Daoy (cell line): ENCODE data around the gene PTPRB. TPM values are rescaled to one million over a fixed set of nuclear protein-coding genes. Genes with fewer than 3 reads are reported as not detected.
"Not testable (repeated sequence)": the region's sequence is repeated elsewhere in the genome, so short reads cannot be mapped to it uniquely, and the experiment has no call there.

Experiments used
- DNase-seq: peaks from one replicate; pipeline ENCODE4 v3.0.0-alpha.2; 2015; ENCODE audit warnings: low read depth
- total RNA-seq: library from RNA; depleted of rRNA; stranded (reverse); fragments of >200 nt; shearing (Covaris generic); gene quantifications from 2 replicates; pipeline ENCODE4 v1.2.3, GENCODE V29; 2014

PTPRB gene
- total RNA-seq, 1 experiment from 2014 or later = 1.6 TPM

GRCh38 chr12:70540996-70541395 lies 96.2 kb downstream of the PTPRB start:
- no peak for DNase-seq

GRCh38 chr12:70536650-70537049 lies 100.6 kb downstream of the PTPRB start:
- no peak for DNase-seq

GRCh38 chr12:70535896-70536374 lies 101.3 kb downstream of the PTPRB start:
- DNase-seq = no peak

- no peak for DNase-seq
Measured at GRCh38 chr12:70534466-70534865, 102.8 kb downstream of the PTPRB start.

DNA sequence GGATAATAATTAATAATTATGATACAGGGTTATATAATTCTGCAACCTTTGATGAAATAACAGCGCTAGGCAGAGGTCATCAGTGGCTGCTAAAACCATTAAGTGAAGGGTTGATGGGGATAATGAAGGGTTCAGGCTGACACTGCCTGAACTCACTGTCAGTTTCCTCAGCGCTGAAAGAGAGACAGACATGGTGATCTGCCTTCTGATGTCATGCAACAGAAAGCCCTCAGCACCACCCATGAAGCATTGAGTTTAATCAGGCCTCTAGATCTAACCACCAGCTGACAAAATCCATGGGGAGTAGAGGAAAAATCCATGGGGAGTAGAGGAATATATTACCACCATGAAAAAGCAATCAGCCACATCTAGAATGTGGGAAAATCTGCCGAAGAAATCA lies 107.6 kb downstream of the PTPRB start:
- no peak for DNase-seq

DNA sequence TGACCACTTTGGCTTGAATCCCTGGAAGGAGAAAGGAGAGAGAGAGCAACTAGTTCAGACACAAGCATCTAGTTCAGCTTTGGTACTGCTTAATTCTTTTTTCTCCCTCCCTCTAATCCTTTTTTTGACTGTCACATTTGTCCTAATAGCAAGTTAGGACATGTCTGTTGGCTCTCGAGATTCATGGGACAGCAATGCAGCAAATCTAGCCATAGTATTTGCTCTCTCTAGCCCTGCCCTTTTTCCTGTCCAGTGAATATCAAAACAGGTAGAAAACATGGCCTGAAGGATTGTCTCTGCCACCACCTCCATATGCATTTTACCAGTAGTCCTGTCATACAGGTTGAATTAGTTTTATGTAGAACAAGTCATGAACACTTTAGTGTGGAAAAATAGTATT lies 116.4 kb downstream of the PTPRB start:
- DNase-seq = no peak

DNA sequence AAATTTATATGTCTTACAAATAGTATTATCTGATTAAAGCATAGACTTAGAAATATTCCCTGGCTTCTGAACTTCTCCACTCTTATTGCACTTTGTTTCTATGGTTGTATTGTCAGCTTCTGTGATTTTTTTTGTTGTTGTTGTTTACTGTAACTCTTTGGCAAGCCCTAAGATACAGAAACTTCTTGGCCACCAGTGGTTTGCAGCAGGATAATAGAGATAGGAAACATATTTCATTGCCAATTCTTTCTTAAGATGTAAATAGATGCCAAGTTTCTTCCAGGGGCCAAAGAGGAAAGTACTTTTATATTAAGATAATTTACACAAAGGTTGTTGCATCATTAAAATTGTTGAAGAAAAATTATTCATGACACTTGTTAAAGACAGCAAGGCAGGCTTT lies 123.8 kb downstream of the PTPRB start:
- no peak for DNase-seq

GRCh38 chr12:70508178-70508577 lies 129.1 kb downstream of the PTPRB start:
- no peak for DNase-seq

DNA sequence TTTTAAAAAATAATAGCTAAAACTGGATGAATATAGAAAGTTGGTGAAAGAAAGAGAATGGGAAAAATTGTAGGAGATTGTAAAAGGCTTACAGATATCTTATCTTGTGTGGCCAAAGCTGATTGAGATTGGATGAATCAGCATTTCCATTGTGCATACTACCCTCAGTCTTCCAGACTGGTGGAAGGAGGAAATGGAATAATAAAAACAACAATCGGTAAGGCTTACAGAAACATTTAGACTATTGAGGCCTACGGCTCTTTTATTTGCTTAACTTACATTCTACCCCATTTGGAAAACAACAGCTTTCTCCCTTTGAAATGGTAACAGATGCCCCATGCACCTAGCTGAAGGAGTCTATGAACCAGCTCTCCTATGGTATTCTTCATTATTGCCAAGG lies 129.8 kb downstream of the PTPRB start:
- DNase-seq = peak; percentile 54

DNA sequence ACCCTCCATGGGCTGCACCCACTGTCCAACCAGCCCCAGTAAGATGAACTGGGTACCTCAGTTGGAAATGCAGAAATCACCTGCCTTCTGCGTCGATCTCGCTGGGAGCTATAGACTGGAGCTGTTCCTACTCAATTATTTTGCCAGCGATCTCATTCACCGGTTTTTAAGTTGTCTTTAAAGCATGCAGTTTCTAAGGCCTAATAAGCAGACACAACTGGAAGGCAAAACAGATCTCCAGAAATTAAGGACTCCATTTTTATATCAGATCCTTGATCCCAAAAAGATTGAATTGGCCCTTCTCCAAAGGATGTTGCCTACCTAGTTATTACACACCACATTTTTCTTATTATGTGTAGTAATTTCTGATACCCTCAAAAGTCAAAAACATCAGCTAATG lies 139.7 kb downstream of the PTPRB start:
- DNase-seq = no peak

GRCh38 chr12:70492904-70493303 lies 144.3 kb downstream of the PTPRB start:
- DNase-seq = not testable (repeated sequence)

DNA sequence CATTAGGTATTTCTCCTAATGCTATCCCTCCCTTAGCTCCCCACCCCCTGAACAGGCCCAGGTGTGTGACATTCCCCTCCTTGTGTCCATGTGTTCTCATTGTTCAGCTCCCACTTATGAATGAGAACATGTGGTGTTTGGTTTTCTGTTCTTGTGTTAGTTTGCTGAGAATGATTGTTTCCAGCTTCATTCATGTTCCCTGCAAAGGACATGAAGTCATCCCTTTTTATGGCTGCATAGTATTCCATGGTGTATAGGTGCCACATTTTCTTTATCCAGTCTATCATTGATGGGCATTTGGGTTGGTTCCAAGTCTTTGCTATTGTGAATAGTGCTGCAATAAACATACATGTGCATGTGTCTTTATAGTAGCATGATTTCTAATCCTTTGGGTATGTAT lies 146.3 kb downstream of the PTPRB start:
- DNase-seq = not testable (repeated sequence)

DNA sequence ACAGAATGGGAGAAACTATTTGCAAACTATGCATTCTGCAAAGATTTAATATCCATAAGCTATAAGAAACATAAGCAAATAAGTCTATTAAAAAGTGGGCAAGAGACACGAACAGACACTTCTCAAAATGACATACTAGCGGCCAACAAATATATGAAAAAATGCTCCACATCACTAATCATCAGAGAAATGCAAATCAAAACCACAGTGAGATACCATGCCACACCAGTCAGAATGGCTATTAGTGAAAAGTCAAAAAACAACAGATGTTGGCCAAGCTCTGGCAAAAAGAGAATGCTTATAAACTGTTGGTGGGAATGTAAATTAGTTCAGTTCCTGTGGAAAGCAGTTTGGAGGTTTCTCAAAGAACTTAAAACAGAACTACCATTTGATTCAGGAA lies 149.8 kb downstream of the PTPRB start:
- no peak for DNase-seq

DNA sequence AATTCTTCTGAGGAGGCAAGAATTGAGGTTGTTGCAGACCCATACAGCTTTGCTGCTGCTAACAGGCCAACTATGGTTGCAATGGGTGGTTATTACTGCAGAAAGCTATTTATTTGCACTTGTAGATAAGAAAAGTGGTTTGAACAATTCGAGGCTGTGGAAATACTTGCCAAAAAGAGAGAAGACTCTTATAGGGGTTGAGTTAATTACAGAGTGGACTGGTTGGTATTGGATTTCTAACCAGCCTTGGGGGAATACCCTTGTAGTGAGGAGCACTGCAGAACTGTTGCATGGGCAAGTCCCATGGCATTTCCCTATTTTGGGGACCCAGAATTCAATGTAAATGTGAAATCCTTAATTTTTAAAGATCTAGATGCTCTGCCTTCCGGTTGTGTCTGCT lies 150.6 kb downstream of the PTPRB start:
- DNase-seq = no peak

DNA sequence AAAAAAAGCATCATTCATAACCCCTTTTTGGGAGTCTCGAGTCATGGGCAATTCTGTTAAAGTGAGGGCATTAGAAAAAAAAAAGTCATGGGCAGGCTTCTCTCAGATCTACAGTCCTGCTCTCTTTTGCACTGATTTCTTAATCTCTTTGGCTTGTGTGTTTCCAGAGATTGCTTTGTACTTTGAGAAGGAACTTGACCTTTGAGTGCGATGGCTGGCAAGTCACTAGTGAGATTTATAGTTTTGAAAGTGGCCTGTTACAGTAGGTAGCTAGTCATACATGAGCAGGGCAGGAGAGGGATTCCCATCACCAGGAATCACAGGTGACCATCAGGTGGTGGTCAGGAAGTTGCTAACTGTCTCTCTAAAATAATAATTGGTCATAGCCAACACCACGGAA lies 151.5 kb downstream of the PTPRB start:
- DNase-seq = no peak

- DNase-seq = no peak
Measured at GRCh38 chr12:70484464-70484863, 152.8 kb downstream of the PTPRB start.

DNA sequence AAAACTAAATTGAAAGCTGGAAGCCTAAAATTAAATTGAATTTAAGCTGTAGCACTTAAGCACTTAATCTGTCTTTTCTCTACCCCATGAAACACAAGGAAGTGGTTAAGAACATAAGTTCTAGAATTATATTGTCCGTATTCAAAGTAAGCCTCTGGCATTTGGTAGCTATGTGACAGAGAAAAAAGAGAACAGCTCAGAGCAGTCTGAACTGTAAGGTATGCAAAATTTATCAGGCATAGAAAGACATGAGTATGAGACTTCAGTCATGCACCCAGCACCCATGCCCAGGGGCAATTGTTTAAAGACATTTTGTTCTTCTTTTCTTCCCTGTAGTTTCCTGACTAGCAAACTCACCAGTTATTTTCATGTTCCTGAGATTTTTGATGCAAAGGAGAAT lies 154.5 kb downstream of the PTPRB start:
- DNase-seq = no peak

DNA sequence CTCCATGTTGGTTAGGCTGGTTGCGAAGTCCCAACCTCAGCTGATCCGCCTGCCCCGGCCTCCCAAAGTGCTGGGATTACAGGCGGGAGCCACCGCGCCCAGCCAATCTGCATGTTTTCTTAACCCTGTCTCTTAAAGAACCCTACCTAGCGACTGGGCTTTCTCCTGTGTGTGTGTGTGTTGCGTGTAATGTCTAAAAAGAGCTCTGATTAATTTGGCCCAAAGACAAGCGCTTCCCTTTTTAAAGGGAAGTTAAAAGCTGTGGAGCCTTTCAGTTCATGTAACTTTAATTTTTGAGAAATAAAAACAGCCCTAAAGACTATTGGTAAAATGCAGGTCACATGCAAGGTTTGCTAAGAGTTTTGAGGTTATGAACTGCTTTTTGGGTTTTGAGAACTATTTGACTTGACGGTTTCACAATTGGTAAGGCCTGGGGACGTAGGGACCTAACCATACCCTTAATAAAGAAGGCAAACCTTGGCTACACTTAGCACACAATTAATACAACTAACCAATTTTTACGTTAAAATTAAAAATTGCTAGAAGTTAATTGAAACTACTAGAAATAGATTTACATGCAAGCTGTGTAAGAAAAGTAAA lies 167.9 kb downstream of the PTPRB start:
- peak; percentile 15 for DNase-seq

DNA sequence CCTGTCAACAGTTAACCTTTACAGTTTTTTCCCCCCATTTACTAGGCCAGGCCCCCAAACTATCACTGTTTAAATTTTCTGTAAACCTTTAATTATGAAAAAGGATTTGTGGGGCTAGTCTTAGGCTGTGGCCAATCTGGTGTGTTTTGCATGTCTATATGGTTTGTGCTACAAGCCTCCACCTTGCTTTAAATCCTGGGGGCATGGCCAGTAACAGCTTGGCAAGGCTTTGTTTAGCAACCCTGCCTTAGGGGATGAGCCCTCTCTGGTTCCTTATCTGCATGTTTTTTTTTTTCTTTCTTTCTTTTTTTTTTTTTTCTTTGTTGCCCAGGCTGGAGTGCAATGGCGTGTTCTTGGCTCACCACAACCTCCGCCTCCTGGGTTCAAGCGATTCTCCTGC lies 168.5 kb downstream of the PTPRB start:
- DNase-seq = peak; percentile 24

DNA sequence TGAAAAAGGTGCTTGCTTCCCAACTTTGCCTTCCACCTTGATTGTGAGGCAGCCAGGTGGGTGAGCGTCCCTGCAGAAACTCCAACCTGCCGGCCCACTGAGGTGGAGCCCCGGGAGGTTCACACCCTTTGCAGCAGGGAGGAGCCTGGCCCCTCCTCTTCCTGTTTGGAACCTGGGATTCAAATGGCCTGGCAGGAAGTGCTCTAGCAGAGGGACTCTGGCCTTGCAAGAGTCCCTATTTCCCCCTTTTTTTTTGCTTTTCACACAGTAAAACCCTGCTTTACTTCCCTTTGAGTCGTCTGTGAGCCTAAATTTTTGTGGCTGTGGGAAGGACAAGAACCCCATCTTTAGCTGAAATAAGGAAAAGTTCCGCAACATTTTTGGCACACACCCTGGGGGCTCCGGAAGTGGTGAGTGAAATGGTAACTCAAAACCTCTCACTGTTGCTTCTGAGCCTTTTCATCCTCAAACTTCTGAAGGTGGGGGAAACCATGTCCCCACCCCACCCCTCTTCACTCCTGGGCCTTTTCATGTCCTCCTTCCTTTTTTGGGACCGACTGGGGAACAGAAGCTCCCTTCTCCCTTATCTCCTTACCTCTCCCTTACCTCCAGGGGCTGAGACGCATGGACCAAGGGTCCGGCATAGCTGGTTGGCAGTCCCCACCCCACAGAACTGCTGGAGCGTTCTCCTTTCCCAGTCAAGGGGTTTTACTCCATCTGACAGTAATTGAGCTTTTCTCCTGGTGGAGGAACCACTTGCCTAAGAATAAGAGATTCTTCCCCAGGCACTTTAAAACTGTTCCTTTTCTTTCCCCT lies 169.1 kb downstream of the PTPRB start:
- peak; percentile 69 for DNase-seq

GRCh38 chr12:70467476-70467875 lies 169.8 kb downstream of the PTPRB start:
- DNase-seq = no peak

GRCh38 chr12:70466753-70467152 lies 170.5 kb downstream of the PTPRB start:
- no peak for DNase-seq
